Stimulated activated CD8-positive, alpha-beta memory T cell treated with anti-CD3 and anti-CD28 coated beads, Interleukin-7, amount 100 ng/mL, for 4 hours (primary cell): ENCODE data around the gene PLA2G4D.

Experiments
- DNase-seq, 2 donors: peaks; one replicate each; pipeline ENCODE4 v3.0.0-alpha.2; 2020; ENCODE audit warnings: low read depth in 2 of 2

PLA2G4D gene

GRCh38 chr15:42128476-42128875 lies 34.1 kb upstream of the PLA2G4D start:
- DNase-seq = no peak

GRCh38 chr15:42123546-42123945 lies 29.2 kb upstream of the PLA2G4D start:
- DNase-seq = no peak

- no peak for DNase-seq
Measured at GRCh38 chr15:42121682-42122081, 27.3 kb upstream of the PLA2G4D start.

- DNase-seq = no peak
Measured at GRCh38 chr15:42121021-42121420, 26.7 kb upstream of the PLA2G4D start.

- no peak for DNase-seq
Measured at GRCh38 chr15:42120285-42120684, 25.9 kb upstream of the PLA2G4D start.

GRCh38 chr15:42119446-42119760 lies 25.0 kb upstream of the PLA2G4D start:
- DNase-seq = no peak

GRCh38 chr15:42118650-42119445 lies 24.5 kb upstream of the PLA2G4D start:
- no peak for DNase-seq

- DNase-seq = no peak
Measured at GRCh38 chr15:42111924-42112323, 17.6 kb upstream of the PLA2G4D start.

- DNase-seq = no peak
Measured at GRCh38 chr15:42110367-42110766, 16.0 kb upstream of the PLA2G4D start.

GRCh38 chr15:42108806-42109205 lies 14.4 kb upstream of the PLA2G4D start:
- no peak for DNase-seq

- no peak for DNase-seq
Measured at GRCh38 chr15:42108189-42108588, 13.8 kb upstream of the PLA2G4D start.

- DNase-seq = no peak
Measured at GRCh38 chr15:42107473-42107872, 13.1 kb upstream of the PLA2G4D start.

- no peak for DNase-seq
Measured at GRCh38 chr15:42106288-42106687, 11.9 kb upstream of the PLA2G4D start.

GRCh38 chr15:42104095-42104891 lies 9.9 kb upstream of the PLA2G4D start:
- no peak for DNase-seq

GRCh38 chr15:42102646-42103235 lies 8.4 kb upstream of the PLA2G4D start:
- DNase-seq = no peak

GRCh38 chr15:42101861-42102260 lies 7.5 kb upstream of the PLA2G4D start:
- DNase-seq = no peak

- DNase-seq = no peak
Measured at GRCh38 chr15:42100021-42100800, 5.8 kb upstream of the PLA2G4D start.

GRCh38 chr15:42097018-42097417 lies 2.7 kb upstream of the PLA2G4D start:
- DNase-seq = no peak

GRCh38 chr15:42093966-42094365 lies 396 bp downstream of the PLA2G4D start:
- DNase-seq = no peak

- no peak for DNase-seq
Measured at GRCh38 chr15:42092398-42093318, 1.7 kb downstream of the PLA2G4D start.
